GM23338 (cell line): ENCODE data around the gene TMA7B. TPM values are rescaled to one million over a fixed set of nuclear protein-coding genes. Genes with fewer than 3 reads are reported as not detected.

Experiments used
- ATAC-seq: fragments of 200-7000 bp; cut with Tn5 transposase; 3 replicates; pipeline ENCODE4 v1.9.1; 2020
- DNase-seq: peaks from one replicate; pipeline ENCODE4 v3.0.0-alpha.2; 2015; ENCODE audit warnings: low spot score
- H2AFZ ChIP-seq: fragments of 200-600 bp; sonication (generic); 2 replicates; pipeline ENCODE4 v1.8.0; 2016; ENCODE audit warnings: antibody characterized with exemption, mild to moderate bottlenecking, moderate library complexity
- H3F3A ChIP-seq: fragments of 200-600 bp; sonication (generic); replicated peaks from 2 replicates; pipeline ENCODE4 v1.8.0; 2017; ENCODE audit warnings: antibody characterized with exemption, mixed run types, low read depth
- H3K27ac ChIP-seq: fragments of 200-600 bp; sonication (generic); 2 replicates; pipeline ENCODE4 v1.6.1; 2016; ENCODE audit warnings: low read depth
- H3K27me3 ChIP-seq: fragments of 200-600 bp; sonication (generic); 2 replicates; pipeline ENCODE4 v1.8.0; 2016; ENCODE audit warnings: mild to moderate bottlenecking, mixed run types, moderate library complexity; ENCODE audit not compliant: insufficient read depth
- H3K36me3 ChIP-seq: fragments of 200-600 bp; sonication (generic); 2 replicates; pipeline ENCODE4 v1.8.0; 2016; ENCODE audit warnings: mild to moderate bottlenecking; ENCODE audit not compliant: insufficient read depth
- H3K4me1 ChIP-seq: fragments of 200-600 bp; sonication (generic); 2 replicates; pipeline ENCODE4 v1.8.0; 2016; ENCODE audit warnings: mild to moderate bottlenecking, moderate library complexity; ENCODE audit not compliant: insufficient read depth
- H3K4me2 ChIP-seq: fragments of 200-600 bp; sonication (generic); 2 replicates; pipeline ENCODE4 v1.7.1; 2017; ENCODE audit warnings: mixed run types
- H3K4me3 ChIP-seq: fragments of 200-600 bp; sonication (generic); 2 replicates; pipeline ENCODE4 v1.6.1; 2016; ENCODE audit warnings: mixed run types
- H3K79me2 ChIP-seq: fragments of 200-600 bp; sonication (generic); replicated peaks from 2 replicates; pipeline ENCODE4 v1.8.0; 2017; ENCODE audit warnings: mild to moderate bottlenecking; ENCODE audit not compliant: insufficient read depth
- H3K9me2 ChIP-seq: fragments of 200-600 bp; sonication (generic); 2 replicates; pipeline ENCODE4 v1.8.0; 2017; ENCODE audit not compliant: insufficient read depth
- H4K20me1 ChIP-seq: fragments of 200-600 bp; sonication (generic); replicated peaks from 2 replicates; pipeline ENCODE4 v1.8.0; 2017; ENCODE audit warnings: mild to moderate bottlenecking; ENCODE audit not compliant: insufficient read depth
- H3K27ac Mint-ChIP-seq: 2 replicates; pipeline ENCODE4 v1.8.0; 2020; ENCODE audit warnings: inconsistent platforms, mild to moderate bottlenecking, moderate library complexity, mixed read lengths
- H3K27me3 Mint-ChIP-seq: 3 replicates; pipeline ENCODE4 v1.8.0; 2022; ENCODE audit warnings: low read depth, mild to moderate bottlenecking, moderate library complexity, mixed read lengths, inconsistent platforms; ENCODE audit not compliant: insufficient read depth, poor library complexity
- H3K36me3 Mint-ChIP-seq: 3 replicates; pipeline ENCODE4 v1.8.0; 2021; ENCODE audit warnings: low read depth, mild to moderate bottlenecking, inconsistent platforms, moderate library complexity, mixed read lengths
- H3K4me1 Mint-ChIP-seq: 3 replicates; pipeline ENCODE4 v1.8.0; 2020; ENCODE audit warnings: mild to moderate bottlenecking, inconsistent platforms, mixed read lengths
- H3K4me3 Mint-ChIP-seq: 3 replicates; pipeline ENCODE4 v1.8.0; 2021; ENCODE audit warnings: moderate library complexity, mild to moderate bottlenecking, inconsistent platforms, mixed read lengths
- H3K9me3 Mint-ChIP-seq: 3 replicates; pipeline ENCODE4 v1.8.0; 2020; ENCODE audit warnings: moderate library complexity, mild to moderate bottlenecking, inconsistent platforms, mixed read lengths
- CREB1 ChIP-seq: fragments of 250-450 bp; sonication (Bioruptor Pico); IDR thresholded peaks from 2 replicates; pipeline ENCODE4 v1.5.0; 2020; ENCODE audit warnings: low read depth, mild to moderate bottlenecking, moderate library complexity
- CTCF ChIP-seq, 2 experiments: fragments of 200-600 bp in 1 of 2; sonication (generic) in 1 of 2; conservative IDR thresholded peaks; 2 replicates each; pipeline versions ENCODE4 v1.5.1 to v1.6.1; 2016 to 2017; ENCODE audit warnings: antibody characterized with exemption in 2 of 2, low read depth in 2 of 2, mild to moderate bottlenecking in 2 of 2, moderate library complexity in 1 of 2
- ETS1 ChIP-seq: IDR thresholded peaks from 2 replicates; pipeline ENCODE4 v1.6.1; 2016; ENCODE audit warnings: antibody characterized with exemption
- EZH2 ChIP-seq: fragments of 200-600 bp; sonication (generic); IDR thresholded peaks from one replicate; pipeline ENCODE4 v1.8.0; 2017; ENCODE audit warnings: antibody characterized with exemption, mild to moderate bottlenecking, low read depth; ENCODE audit not compliant: unreplicated experiment
- EZH2phosphoT487 ChIP-seq: fragments of 200-600 bp; sonication (generic); IDR thresholded peaks from one replicate; pipeline ENCODE4 v1.8.1; 2018; ENCODE audit warnings: antibody characterized with exemption; ENCODE audit not compliant: unreplicated experiment
- JUNB ChIP-seq: IDR thresholded peaks from one replicate; pipeline ENCODE4 v1.6.1; 2016; ENCODE audit warnings: antibody characterized with exemption; ENCODE audit not compliant: unreplicated experiment
- STAT1 ChIP-seq: IDR thresholded peaks from one replicate; pipeline ENCODE4 v1.6.1; 2016; ENCODE audit warnings: antibody characterized with exemption; ENCODE audit not compliant: unreplicated experiment
- ZNF114 ChIP-seq: fragments of 250-450 bp; sonication (Bioruptor Pico); IDR thresholded peaks from 2 replicates; pipeline ENCODE4 v1.5.0; 2020; ENCODE audit warnings: mild to moderate bottlenecking, moderate library complexity
- ZNF331 ChIP-seq: fragments of 250-450 bp; sonication (Bioruptor Pico); IDR thresholded peaks from 2 replicates; pipeline ENCODE4 v1.5.0; 2020; ENCODE audit warnings: low read depth, mild to moderate bottlenecking, moderate library complexity
- polyA plus RNA-seq: library from polyadenylated mRNA; unstranded; fragments of >200 nt; fragmentation: Nextera tagmentation; extraction: Ambion mirVana; gene quantifications from 2 replicates; pipeline ENCODE4 v1.2.1, GENCODE V29; 2016
- total RNA-seq: library from RNA; depleted of rRNA; stranded (reverse); fragments of >200 nt; shearing (Covaris generic); gene quantifications from 2 replicates; pipeline ENCODE4 v1.2.3, GENCODE V29; 2014; rRNA removed

Gene TMA7B
- total and polyA plus RNA-seq, 2 experiments from 2014 or later: not detected

GRCh38 chr22:40009951-40010671 is 49.9 kb downstream of the TMA7B start:
- peaks cover 52% of the 10 kb centered on the region for H3K4me1 Mint-ChIP-seq
- H4K20me1 ChIP-seq: peaks cover 34% of the 10 kb centered on the region
- no peak overlapping the region for H3K27ac Mint-ChIP-seq
- peak overlapping the region; percentile 58; the same call in 2 of the 3 replicates for H3K4me3 Mint-ChIP-seq
- H2AFZ ChIP-seq: no peak overlapping the region
- TF ChIP-seq EZH2 (no peak), ETS1 (no peak), CREB1 (no peak), EZH2phosphoT487 (no peak)
- H3K79me2 ChIP-seq: peaks cover 51% of the 10 kb centered on the region
- peaks cover 27% of the 10 kb centered on the region for H3K4me1 ChIP-seq
- 0 out of 2 replicates have a peak, but pooled peaks cover 6% of the 10 kb centered on the region for H3F3A ChIP-seq
- H3K4me3 ChIP-seq: no peak overlapping the region
- H3K36me3 Mint-ChIP-seq: peaks cover 11% of the 10 kb centered on the region
- H3K27ac ChIP-seq: no peak overlapping the region
- DNase-seq (no peak), ATAC-seq (peak; percentile 12)
- no peaks in the 10 kb centered on the region for H3K36me3 ChIP-seq
- no peaks in the 10 kb centered on the region for H3K9me2 ChIP-seq
- H3K4me2 ChIP-seq: peak overlapping the region; percentile 57
- H3K27me3 ChIP-seq: no peaks in the 10 kb centered on the region
- peaks cover 11% of the 10 kb centered on the region for H3K27me3 Mint-ChIP-seq
- no peaks in the 10 kb centered on the region for H3K9me3 Mint-ChIP-seq

DNA sequence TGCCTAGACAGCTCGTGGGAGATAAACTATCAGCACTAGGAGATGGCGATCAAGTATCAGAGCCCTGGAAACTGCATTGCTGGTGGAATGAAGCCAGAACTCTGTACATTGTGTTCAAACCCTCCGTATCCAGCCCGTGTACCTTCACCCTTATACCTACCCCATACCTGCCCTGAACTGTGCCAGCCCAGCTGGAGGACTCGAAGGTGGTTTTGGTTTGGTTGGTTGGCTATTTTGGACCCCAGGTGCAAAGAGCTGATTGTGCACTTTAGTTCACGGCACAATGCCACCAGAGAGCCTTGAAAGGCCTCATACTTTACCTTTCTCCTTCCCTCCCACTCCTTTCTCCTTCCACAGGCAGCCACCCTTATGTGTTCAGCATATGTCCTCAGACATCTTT is 50.5 kb downstream of the TMA7B start:
- Histone ChIP-seq H4K20me1 (peaks cover 38% of the 10 kb centered on the region), H3K4me3 (no peak overlapping the region), H2AFZ (no peak overlapping the region), H3K27me3 (no peaks in the 10 kb centered on the region), H3K4me1 (peaks cover 27% of the 10 kb centered on the region), H3K9me2 (no peaks in the 10 kb centered on the region), H3F3A (0 out of 2 replicates have a peak, but pooled peaks cover 6% of the 10 kb centered on the region), H3K36me3 (no peaks in the 10 kb centered on the region), H3K4me2 (no peak overlapping the region), H3K27ac (no peak overlapping the region), H3K79me2 (peaks cover 54% of the 10 kb centered on the region)
- Mint-ChIP-seq H3K9me3 (no peaks in the 10 kb centered on the region), H3K36me3 (peaks cover 11% of the 10 kb centered on the region), H3K4me1 (peaks cover 46% of the 10 kb centered on the region), H3K4me3 (no peak overlapping the region), H3K27ac (no peak overlapping the region), H3K27me3 (peaks cover 9% of the 10 kb centered on the region)
- TF ChIP-seq STAT1 (no peak), ZNF114 (no peak), CTCF (conservative IDR thresholded peaks at IDR 0.05; ENCODE audit: low read depth in 2 of 2) (no peak), ETS1 (no peak), CREB1 (no peak), ZNF331 (CRISPR knock-in tag) (no peak), JUNB (no peak), EZH2phosphoT487 (no peak)
- DNase-seq: no peak
- ATAC-seq: no peak

Other genes starting within 250 kb of the TMA7B start
- gene ENTHD1, start 66.6 kb upstream of the TMA7B start, total RNA-seq: not detected in 2 replicates
- not detected in 2 replicates for gene ENTHD1, start 66.6 kb upstream of the TMA7B start, polyA plus RNA-seq
- gene GRAP2, start 59.3 kb upstream of the TMA7B start, total RNA-seq: 0.42 TPM in 1 of 2 replicates, not detected in the other
- not detected in 2 replicates for gene GRAP2, start 59.3 kb upstream of the TMA7B start, polyA plus RNA-seq
- gene FAM83F, start 34.6 kb downstream of the TMA7B start, total RNA-seq: 13.5 and 15.9 TPM in 2 replicates
- gene FAM83F, start 34.6 kb downstream of the TMA7B start, polyA plus RNA-seq: 3.5 and 3.7 TPM in 2 replicates
- 41.4 and 46.9 TPM in 2 replicates for gene TNRC6B, start 217.5 kb downstream of the TMA7B start, total RNA-seq
- 87.8 and 91.3 TPM in 2 replicates for gene TNRC6B, start 217.5 kb downstream of the TMA7B start, polyA plus RNA-seq